Measurements from ENCODE around the gene KLHL1. TPM values are rescaled to one million over a fixed set of nuclear protein-coding genes. Genes with fewer than 3 reads are reported as not detected.

Gene KLHL1
- total and polyA plus RNA-seq, 9 of the 15 experiments (the other 6 are each of a cell fraction or from before 2014, with no cell fraction given): not detected

GRCh38 chr13:70080012-70080411 is 28.2 kb downstream of the KLHL1 start (continued):
- TF ChIP-seq AFF4 (CRISPR knock-in tag; IDR thresholded peaks at IDR 0.05): no peak

- intact Hi-C loops (cut with micrococcal nuclease) (no loop called here), in situ Hi-C loops (cut with MboI) (no loop called here)
- Histone ChIP-seq H4K20me1 (replicated peaks; ENCODE audit: control insufficient read depth, insufficient read depth, low read length) (no peaks in the 10 kb centered on the region), H3K4me2 (ENCODE audit: insufficient read depth, low read length) (no peak overlapping the region), H3K9me3 (replicated peaks; ENCODE audit: control insufficient read depth, insufficient read depth, low read depth, low read length) (no peaks in the 10 kb centered on the region; the same call in 1 of the 2 replicates), H3K36me3 (ENCODE audit: control insufficient read depth, insufficient read depth, low read length) (no peaks in the 10 kb centered on the region), H3K9ac (ENCODE audit: insufficient read depth in 1 of 2, low read depth in 2 of 2, low read length in 2 of 2) (no peak overlapping the region), H3K9me1 (ENCODE audit: control insufficient read depth, insufficient read depth, low read length) (no peaks in the 10 kb centered on the region), H3K27ac (ENCODE audit: extremely low read depth, low read depth, low read length) (no peak overlapping the region), H2AFZ (ENCODE audit: low read depth, low read length) (no peak overlapping the region), H3K79me2 (ENCODE audit: control insufficient read depth, insufficient read depth, low read length) (no peaks in the 10 kb centered on the region), H3K4me3 (no peak overlapping the region), H3K4me1 (replicated peaks in 1 of 2; ENCODE audit: control insufficient read depth in 2 of 2, insufficient read depth in 2 of 2, low read length in 2 of 2) (no peaks in the 10 kb centered on the region), H3K27me3 (ENCODE audit: control insufficient read depth in 2 of 2, insufficient read depth in 2 of 2, low read length in 2 of 2) (no peaks in the 10 kb centered on the region)
- POLR2A ChIA-PET: no interaction called here
- BruUV-seq (replicated peaks): no TSS peak
- no peak for DNase-seq (ENCODE audit: extremely low read depth in 1 of 4, low spot score in 3 of 4)
- no peak for FAIRE-seq
- no peak for ATAC-seq
- CTCF ChIA-PET (ENCODE audit: low intra/inter-chr PET ratio): no interaction called here
- TF ChIP-seq ZKSCAN8 (CRISPR knock-in tag; IDR thresholded peaks at IDR 0.05) (no peak), CBX8 (IDR thresholded peaks at IDR 0.05; ENCODE audit: borderline replicate concordance, extremely low read depth, low read depth, low read length, poor library complexity, severe bottlenecking) (no peak), ZNF740 (CRISPR knock-in tag; IDR thresholded peaks at IDR 0.05) (no peak), ZNF740 (tag; IDR thresholded peaks at IDR 0.05) (no peak), HMG20A (CRISPR knock-in tag; conservative IDR thresholded peaks at IDR 0.05) (no peak), CEBPB (tag; IDR thresholded peaks at IDR 0.05) (no peak), LCOR (CRISPR knock-in tag; IDR thresholded peaks at IDR 0.05) (no peak), LEF1 (IDR thresholded peaks at IDR 0.05) (no peak), HDAC6 (IDR thresholded peaks at IDR 0.05; ENCODE audit: low read depth, low read length) (no peak), THRB (CRISPR knock-in tag; conservative IDR thresholded peaks at IDR 0.05) (no peak), CEBPG (CRISPR knock-in tag; IDR thresholded peaks at IDR 0.05) (no peak), CEBPG (tag; conservative IDR thresholded peaks at IDR 0.05 in 1 of 2, IDR thresholded peaks at IDR 0.05 in 1 of 2) (no peak), PCBP1 (IDR thresholded peaks at IDR 0.05; ENCODE audit: low read depth, low read length, poor library complexity, severe bottlenecking) (no peak), CREM (IDR thresholded peaks at IDR 0.05; ENCODE audit: low read depth) (no peak), MCM5 (IDR thresholded peaks at IDR 0.05; ENCODE audit: low read depth) (no peak), MAFF (IDR thresholded peaks at IDR 0.05; ENCODE audit: low read length) (no peak), ZNF311 (CRISPR knock-in tag; IDR thresholded peaks at IDR 0.05) (no peak)
Measured at GRCh38 chr13:70054572-70054971, 53.7 kb downstream of the KLHL1 start.
